Measurements from ENCODE around the gene UPK1B. TPM values are rescaled to one million over a fixed set of nuclear protein-coding genes. Genes with fewer than 3 reads are reported as not detected.

The UPK1B gene
- total and polyA plus RNA-seq, 9 of the 15 experiments (the other 6 are each of a cell fraction or from before 2014, with no cell fraction given), result 0.22 to 1.2 (median 0.51) TPM

DNA sequence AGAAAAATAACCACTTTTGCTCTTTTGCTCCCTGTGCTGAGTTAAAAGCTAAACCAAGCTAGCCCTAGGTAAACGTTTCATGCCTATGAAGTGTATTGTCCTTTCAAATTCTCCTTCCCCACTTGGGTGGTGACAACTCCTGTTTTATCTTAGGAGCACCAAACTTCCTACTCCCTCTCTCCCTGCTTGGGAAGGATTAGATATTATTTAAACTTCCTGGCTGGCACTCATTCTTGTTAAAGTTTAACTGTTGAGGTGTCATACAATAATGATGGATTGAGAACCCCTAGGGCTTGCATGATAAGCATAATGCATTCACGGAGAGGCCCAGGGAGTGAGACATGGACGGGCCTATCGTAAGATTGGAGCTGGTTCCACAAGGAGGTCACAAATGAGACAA is 37.8 kb downstream of the UPK1B start (continued):
- TF ChIP-seq, protein P1, sequence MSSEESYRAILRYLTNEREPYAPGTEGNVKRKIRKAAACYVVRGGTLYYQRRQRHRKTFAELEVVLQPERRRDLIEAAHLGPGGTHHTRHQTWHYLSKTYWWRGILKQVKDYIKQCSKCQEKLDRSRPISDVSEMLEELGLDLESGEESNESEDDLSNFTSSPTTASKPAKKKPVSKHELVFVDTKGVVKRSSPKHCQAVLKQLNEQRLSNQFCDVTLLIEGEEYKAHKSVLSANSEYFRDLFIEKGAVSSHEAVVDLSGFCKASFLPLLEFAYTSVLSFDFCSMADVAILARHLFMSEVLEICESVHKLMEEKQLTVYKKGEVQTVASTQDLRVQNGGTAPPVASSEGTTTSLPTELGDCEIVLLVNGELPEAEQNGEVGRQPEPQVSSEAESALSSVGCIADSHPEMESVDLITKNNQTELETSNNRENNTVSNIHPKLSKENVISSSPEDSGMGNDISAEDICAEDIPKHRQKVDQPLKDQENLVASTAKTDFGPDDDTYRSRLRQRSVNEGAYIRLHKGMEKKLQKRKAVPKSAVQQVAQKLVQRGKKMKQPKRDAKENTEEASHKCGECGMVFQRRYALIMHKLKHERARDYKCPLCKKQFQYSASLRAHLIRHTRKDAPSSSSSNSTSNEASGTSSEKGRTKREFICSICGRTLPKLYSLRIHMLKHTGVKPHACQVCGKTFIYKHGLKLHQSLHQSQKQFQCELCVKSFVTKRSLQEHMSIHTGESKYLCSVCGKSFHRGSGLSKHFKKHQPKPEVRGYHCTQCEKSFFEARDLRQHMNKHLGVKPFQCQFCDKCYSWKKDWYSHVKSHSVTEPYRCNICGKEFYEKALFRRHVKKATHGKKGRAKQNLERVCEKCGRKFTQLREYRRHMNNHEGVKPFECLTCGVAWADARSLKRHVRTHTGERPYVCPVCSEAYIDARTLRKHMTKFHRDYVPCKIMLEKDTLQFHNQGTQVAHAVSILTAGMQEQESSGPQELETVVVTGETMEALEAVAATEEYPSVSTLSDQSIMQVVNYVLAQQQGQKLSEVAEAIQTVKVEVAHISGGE (CRISPR knock-in tag; IDR thresholded peaks at IDR 0.05), result peak in 1 of 3 experiments; percentile 52; a peak in 2 of 6 replicates
- no peak for TF ChIP-seq NCOA1 (IDR thresholded peaks at IDR 0.05; ENCODE audit: low read depth)
- peak; percentile 5; the same call in 1 of the 2 replicates for TF ChIP-seq JUND (IDR thresholded peaks at IDR 0.05; ENCODE audit: borderline replicate concordance, low read depth, low read length)
- no peak for TF ChIP-seq JUND (tag; IDR thresholded peaks at IDR 0.05; ENCODE audit: borderline replicate concordance, low read depth, low read length)
- no peak for TF ChIP-seq CBFB (CRISPR knock-in tag; IDR thresholded peaks at IDR 0.05)
- 0 out of 2 replicates have a peak, but pooled peaks have one; percentile 12 for TF ChIP-seq FOXM1 (IDR thresholded peaks at IDR 0.05; ENCODE audit: low read depth)
- TF ChIP-seq FOXM1 (CRISPR knock-in tag; IDR thresholded peaks at IDR 0.05; ENCODE audit: low read depth), result no peak
- TF ChIP-seq, protein P2, sequence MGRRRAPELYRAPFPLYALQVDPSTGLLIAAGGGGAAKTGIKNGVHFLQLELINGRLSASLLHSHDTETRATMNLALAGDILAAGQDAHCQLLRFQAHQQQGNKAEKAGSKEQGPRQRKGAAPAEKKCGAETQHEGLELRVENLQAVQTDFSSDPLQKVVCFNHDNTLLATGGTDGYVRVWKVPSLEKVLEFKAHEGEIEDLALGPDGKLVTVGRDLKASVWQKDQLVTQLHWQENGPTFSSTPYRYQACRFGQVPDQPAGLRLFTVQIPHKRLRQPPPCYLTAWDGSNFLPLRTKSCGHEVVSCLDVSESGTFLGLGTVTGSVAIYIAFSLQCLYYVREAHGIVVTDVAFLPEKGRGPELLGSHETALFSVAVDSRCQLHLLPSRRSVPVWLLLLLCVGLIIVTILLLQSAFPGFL (CRISPR knock-in tag; IDR thresholded peaks at IDR 0.05), result no peak
- peak; percentile 61 for TF ChIP-seq DPF2 (IDR thresholded peaks at IDR 0.05)
